GM10847 (cell line): ENCODE results near the gene RRBP1.

Experiments used
- POLR2A ChIP-seq: IDR thresholded peaks from 2 replicates; pipeline ENCODE4 v1.6.1; 2011; ENCODE audit not compliant: insufficient read length; ENCODE audit errors: extremely low read depth

Gene RRBP1

GRCh38 chr20:17676942-17677341 is 5.1 kb downstream of the RRBP1 start:
- no peak for TF ChIP-seq POLR2A

DNA sequence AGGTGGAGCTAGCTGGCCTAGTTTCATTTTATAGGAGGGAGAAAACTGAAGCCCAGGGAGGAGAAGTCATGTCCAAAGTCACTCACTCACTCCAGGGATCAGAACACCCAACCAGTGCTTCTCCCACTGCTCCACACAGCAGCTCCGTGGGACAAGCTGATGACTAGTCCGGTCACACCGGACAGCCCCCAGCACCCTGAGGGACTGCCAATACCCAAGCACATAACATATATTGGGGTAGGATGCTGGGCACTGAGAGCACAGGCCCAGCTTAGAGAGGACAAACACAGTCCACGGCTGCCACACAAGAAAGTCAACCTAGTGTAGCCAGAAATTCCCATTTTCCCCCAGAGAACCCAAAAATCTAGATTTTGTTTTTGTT is 5.7 kb downstream of the RRBP1 start:
- TF ChIP-seq POLR2A: no peak

GRCh38 chr20:17675519-17676377 is 6.3 kb downstream of the RRBP1 start:
- no peak for TF ChIP-seq POLR2A

GRCh38 chr20:17674722-17675518 is 7.1 kb downstream of the RRBP1 start:
- no peak for TF ChIP-seq POLR2A

DNA sequence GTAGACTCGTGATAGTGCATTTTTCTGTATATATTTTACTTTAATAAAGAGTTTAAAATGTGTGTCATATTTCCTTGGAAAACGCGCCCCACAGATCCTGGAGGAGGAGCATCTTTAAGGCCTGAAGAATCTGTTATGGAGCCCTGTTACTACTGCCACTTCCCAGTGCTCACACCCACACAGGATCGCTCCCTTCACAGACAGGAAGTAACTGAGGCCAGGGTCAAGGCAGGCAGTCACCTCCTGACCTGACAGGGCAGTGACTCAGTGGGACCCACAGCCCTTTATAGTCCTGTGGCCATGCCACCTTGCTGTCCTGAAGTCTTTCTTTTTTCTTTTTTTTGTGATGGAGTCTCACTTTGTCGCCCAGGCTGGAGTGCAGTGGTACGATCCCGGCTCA is 9.0 kb downstream of the RRBP1 start:
- TF ChIP-seq POLR2A: no peak

- no peak for TF ChIP-seq POLR2A
Observed at GRCh38 chr20:17671565-17671964, 10.5 kb downstream of the RRBP1 start.

DNA sequence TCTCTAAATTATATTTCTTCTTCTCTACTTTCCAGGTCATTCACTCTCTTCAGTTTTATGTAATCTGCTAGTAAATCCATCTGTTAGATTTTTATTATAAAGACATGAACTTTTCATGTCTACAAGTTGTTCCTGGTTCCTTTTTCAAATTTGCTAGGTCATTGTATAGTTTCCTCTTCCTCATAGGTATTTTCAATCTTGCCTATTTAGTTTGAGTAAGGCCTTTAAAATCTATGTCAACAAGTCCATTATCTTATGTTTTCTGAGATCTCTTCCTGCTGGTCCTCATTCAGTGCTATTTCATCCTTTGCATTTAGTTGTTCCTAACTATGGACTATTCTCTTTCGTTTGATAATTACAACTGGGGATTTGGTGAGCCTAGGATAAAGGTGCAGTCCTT is 11.0 kb downstream of the RRBP1 start:
- no peak for TF ChIP-seq POLR2A

GRCh38 chr20:17669306-17669931 is 12.6 kb downstream of the RRBP1 start:
- no peak for TF ChIP-seq POLR2A

GRCh38 chr20:17668432-17668831 is 13.6 kb downstream of the RRBP1 start:
- no peak for TF ChIP-seq POLR2A

DNA sequence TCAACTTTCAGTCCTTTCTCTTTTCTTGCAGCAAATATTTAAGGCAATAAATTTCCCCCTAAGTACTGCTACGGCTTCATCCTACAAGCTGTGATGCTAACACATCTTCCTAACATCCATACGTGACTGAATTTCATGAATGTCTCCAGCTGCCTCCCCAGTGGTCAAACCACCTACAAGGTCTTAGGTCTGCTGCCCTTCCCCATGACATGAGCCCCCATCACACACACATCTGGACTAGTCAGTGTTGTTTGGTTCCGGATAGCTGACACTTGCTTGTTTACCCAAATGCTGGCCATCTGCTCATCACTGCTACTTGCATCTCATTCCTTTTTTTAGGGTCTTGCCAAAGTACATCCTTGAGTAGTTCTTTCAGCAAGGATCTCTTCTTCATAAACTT is 14.6 kb downstream of the RRBP1 start:
- no peak for TF ChIP-seq POLR2A

GRCh38 chr20:17666481-17666880 is 15.6 kb downstream of the RRBP1 start:
- no peak for TF ChIP-seq POLR2A

- no peak for TF ChIP-seq POLR2A
Observed at GRCh38 chr20:17665756-17666155, 16.3 kb downstream of the RRBP1 start.

DNA sequence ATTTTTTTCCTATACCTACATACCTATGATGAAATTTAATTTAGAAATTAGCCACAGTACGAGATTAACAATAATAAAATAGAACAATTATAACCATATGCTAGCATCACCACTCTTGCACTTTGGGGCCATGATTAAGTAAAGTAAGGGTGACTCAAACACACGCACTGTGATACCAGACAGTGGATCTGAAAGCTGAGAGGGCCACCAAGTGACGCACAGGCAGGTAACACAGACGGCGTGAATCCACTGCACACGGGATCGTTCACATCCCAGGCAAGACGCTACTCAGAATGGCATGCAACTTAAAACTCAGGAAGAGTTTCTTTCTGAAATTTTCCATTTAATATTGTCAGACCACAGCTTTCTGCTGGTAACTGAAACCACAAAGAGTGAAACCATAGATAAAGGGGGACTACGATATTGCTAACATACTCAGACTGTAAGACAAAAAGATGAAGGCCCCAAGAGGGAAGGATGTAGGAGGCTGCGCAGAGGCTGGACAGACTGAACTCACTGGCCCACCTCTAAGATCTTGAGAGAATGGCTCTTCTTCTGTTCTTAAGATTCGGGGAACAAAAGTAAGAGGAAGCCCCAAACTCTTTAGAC is 17.9 kb downstream of the RRBP1 start:
- no peak for TF ChIP-seq POLR2A

DNA sequence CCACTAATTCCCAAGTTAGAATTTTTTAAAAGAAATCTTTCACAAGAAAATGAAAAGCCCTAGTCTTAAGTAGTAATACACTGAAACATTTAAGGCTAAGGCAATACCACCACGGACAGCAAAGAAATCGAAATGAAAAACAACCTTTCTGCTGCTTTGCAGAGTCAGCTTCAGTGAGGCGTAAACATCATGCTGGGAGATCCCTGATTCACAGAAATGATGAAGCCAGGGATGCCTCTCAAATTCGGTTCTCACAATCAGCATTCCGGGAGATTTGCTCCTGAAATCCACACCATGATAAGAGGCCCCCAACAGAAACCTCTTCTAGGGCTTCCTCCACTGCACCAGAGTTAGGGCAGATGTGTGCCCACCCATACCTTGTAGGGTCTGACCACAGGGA is 18.6 kb downstream of the RRBP1 start:
- TF ChIP-seq POLR2A: no peak

DNA sequence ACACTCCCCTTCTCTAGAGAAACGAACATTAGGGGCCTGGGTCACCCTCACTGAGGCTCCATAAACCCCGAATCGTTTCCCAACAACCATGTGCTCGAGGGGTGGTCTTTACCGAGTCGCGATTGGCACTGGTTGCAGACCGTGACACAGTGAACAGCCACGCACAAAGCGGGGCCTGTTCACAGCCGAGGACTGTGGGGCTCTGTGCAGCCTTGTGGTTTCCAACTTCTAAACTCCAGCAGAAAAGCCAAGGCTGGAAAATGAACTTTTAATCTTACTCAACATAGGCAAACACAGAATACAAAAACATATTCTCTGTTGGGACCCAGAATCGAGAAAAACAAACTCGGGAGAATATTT is 19.0 kb downstream of the RRBP1 start:
- no peak for TF ChIP-seq POLR2A
